T47D (cell line): ENCODE measurements around the gene NOC3L.

Source experiments
- DNase-seq, 2 experiments: peaks; one replicate each; pipeline versions ENCODE4 v3.0.0 to v3.0.0-alpha.2; 2011 to 2012; ENCODE audit warnings: low read depth in 1 of 2, low spot score in 1 of 2
- JUND ChIP-seq: IDR thresholded peaks from 2 replicates; pipeline ENCODE4 v1.6.1; 2012; ENCODE audit warnings: low read depth
- in situ Hi-C: cut with HindIII; loops from 2 replicates; pipeline ENCODE4 v1.10.0; 2016; ENCODE audit warnings: low sequenced_read_pairs, low pct_unique_long_range_greater_than_20kb

The NOC3L gene

GRCh38 chr10:94286901-94287300, 75.8 kb downstream of the NOC3L start:
- DNase-seq = no peak
- TF ChIP-seq JUND = no peak
- in situ Hi-C loops = no loop called here

DNA sequence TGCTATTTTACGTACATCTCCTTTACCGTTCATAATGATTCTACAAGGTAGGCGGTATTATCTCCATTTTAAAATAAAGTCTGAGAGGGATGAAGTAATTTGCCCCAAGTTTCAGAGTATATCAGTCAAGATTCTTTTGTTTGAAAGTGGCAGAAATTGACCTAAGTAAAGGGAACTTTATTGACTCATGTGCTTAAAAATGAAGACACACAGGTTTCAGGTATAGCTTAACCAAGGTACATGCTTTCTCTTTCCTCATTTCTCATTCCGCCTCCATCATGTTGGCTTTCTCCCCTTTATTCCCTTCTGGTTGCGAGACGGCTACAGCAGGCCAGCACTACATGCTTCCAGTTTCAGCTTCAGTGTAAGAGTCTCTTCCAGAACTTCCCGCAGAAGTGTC, 77.5 kb downstream of the NOC3L start:
- in situ Hi-C loops = no loop called here
- no peak for DNase-seq
- no peak for TF ChIP-seq JUND
